Renal cortical epithelial cell (primary cell): ENCODE measurements around the gene FKBP1B. TPM values are rescaled to one million over a fixed set of nuclear protein-coding genes. Genes with fewer than 3 reads are reported as not detected.

Source experiments
- DNase-seq: peaks from one replicate; pipeline ENCODE4 v3.0.0-alpha.2; 2011; ENCODE audit warnings: low read depth
- total RNA-seq: library from RNA; depleted of rRNA; stranded (reverse); fragments of >200 nt; gene quantifications from 2 replicates; pipeline ENCODE4 v1.2.3, GENCODE V29; 2014

The FKBP1B gene
- total RNA-seq = 21.3 and 28.5 TPM in 2 replicates

DNA sequence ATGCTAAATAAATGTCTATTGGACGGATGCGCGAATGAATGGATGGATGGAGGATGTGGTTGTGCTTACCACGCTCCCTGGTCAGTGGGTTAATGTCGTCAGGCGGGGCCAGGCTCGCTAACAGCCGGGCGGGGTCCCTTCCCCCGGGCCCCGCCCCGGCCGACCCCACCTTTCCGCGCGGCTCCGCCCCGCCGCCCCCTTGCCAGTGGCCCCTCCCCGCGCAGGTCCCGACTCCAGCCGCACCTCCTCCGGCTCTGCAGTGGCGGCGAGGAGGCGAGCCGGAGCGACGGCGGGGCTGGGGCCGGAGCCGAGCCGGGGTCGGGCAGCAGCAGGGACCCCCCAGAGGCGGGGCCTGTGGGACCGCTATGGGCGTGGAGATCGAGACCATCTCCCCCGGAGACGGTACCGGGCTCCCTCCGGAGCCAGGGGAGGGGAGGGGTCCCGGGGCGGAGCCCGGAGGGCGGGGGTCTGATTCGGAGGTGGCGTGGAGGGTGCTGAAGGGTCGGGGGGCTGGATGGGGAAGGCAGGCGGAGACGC is at the start of gene FKBP1B:
TSS of gene FKBP1B (plus strand) at position 257 of the 537 bp plus-strand sequence. CDS start at position 366, 109 bp downstream.
- DNase-seq = peak; percentile 31

- no peak for DNase-seq
These were observed 41.8 kb upstream of the FKBP1B start for GRCh38 chr2:24007693-24008092.

DNA sequence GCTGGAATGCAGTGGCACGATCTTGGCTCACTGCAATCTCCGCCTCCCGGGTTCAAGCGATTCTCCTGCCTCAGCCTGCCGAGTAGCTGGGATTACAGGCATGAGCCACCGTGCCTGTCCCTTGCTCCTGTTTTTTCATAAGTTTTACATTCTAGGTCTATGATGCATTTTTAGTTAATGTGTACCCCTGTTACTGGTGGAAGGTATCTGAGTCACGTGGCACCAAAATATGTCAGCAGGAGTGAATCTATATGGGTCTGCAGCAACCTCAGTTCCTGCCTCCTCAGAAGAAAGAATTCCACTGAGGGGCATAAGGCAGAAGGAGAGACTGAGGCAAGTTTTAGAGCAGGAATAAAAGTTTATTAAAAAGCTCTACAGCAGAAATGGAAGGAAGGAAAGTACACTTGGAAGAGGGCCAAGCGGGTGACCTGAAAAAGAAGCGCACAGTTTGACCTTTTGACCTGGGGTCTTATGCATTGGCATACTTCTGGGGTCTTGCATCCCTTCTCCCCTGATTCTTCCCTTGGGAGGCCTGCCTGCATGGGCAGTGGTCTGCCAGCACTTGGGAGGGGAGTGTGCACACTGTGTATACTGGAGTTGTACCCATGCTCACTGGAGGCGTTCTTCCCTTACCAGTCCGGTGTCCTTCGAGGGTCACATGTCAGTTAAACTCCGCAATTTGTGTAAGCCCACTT is 40.7 kb upstream of the FKBP1B start:
- peak; percentile 58 for DNase-seq

- DNase-seq = no peak
These were observed 40.2 kb upstream of the FKBP1B start for GRCh38 chr2:24009367-24009679.

- DNase-seq = no peak
These were observed 39.7 kb upstream of the FKBP1B start, which contains the start of gene MFSD2B for GRCh38 chr2:24009680-24010476. MFSD2B (plus strand) TSS chr2:24010085; CDS start chr2:24010097, 12 bp downstream.

DNA sequence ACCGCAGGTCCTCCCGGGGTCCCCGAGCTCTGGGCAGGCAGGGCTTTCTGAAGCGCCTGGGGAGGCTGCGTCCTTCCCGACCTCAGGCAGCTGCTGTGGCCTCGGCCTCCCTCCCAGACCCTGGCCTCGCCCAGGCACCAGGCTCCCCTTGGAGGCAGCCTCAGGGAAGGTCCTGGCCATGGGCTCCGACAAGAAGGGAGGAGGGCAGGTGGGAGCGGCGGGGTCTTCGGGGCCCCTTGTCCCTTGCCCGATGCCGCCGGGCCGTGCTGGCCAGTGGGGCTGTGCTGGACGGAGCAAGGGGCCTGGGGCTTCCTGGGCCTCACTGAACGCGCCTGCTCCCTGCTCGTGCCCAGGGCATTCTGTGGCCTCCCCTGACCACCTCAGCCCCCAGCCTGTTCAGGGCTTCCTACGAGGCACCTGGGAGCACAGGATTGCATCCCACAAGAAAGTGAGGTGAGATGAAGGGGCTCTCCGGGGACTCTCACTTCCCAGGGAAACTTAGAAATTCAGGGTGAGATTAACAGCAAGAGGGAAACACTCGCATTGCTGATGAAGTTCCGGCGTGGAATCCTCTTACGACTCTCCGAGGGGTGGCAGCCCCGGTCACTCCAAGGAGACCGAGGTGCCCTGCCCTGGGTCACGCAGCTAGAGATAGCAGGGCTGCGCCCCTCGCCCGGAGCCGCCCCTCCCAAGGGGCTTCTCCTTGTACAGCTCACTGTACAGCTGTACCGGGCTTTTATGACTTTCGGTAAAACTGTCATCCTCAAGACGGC is 38.9 kb upstream of the FKBP1B start:
- DNase-seq = no peak

DNA sequence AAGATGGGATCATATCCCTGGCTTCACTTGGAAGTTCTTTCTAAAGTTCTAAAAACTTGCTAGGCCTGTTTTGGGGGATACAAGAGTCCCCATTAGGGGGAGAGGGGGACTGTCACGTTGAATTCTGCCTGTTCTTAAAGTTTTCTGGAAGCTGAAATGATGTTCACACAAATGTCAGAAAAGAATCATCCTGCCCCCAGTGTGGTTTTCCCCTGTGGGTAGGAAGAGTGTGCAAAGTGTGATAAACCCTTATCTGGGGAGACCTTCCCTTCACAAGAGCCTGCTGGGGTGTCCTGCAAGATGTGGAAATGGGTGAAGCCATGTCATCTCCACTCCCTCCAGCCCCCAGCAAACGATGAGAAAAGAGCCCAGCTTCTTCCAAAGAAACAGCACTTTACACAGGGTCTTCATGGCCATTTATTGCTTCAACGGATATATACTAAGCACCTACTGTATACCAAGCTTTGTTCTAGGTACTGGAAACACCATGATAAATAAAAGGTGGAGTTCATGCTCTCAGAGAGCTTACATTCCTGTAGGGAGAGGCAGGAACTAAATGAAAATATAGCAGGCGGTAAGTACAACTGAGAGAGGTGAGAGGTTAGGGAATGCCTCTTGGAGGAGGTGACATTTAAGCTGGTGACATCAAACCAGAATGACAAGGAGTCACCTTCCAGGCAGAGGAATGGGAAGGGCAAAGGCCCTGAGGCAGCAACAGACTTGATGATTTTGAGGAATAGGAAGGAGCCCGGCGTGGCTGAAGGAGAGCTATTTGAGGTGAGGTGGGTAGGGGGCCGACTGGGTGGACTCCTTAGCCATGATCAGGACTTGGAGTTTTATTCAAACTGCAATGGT is 38.1 kb upstream of the FKBP1B start:
- DNase-seq = no peak

DNA sequence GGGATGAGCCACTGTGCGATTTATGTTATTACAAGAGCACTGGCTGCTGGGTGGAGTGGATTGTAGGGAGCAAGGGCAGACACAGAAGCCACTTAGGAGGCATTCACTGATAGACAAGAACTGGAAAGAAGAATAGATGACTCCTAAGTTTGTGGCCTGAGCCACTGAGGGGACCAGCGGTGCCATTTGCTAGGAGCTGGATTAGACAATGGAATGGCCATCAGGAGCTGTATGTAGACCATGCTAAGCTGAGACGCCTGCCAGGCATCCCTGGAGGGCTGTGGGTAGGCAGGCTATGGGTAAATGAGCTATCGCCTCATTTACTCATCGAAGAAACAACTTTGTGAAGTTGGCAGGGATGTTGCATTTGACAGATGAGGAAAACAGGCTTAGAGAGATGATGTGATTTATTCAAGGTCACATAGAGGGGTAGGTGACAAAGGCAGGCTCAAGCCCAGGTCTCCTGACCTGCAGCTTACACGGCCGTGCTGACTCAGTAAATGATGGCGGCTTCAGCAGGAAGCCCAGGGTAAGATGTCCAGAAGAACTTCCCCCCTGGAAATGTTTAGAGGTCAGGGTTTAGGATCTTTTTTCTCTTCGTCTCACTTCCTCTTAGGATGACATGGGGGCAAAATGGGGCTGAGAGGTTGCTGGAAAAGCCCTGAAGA is 36.9 kb upstream of the FKBP1B start:
- DNase-seq = no peak

- DNase-seq = peak; percentile 60
These were observed 34.6 kb upstream of the FKBP1B start for GRCh38 chr2:24014902-24015301.

- peak; percentile 95 for DNase-seq
These were observed 33.8 kb upstream of the FKBP1B start for GRCh38 chr2:24015562-24016375.

GRCh38 chr2:24016376-24016761 is 33.2 kb upstream of the FKBP1B start:
- DNase-seq = no peak

DNA sequence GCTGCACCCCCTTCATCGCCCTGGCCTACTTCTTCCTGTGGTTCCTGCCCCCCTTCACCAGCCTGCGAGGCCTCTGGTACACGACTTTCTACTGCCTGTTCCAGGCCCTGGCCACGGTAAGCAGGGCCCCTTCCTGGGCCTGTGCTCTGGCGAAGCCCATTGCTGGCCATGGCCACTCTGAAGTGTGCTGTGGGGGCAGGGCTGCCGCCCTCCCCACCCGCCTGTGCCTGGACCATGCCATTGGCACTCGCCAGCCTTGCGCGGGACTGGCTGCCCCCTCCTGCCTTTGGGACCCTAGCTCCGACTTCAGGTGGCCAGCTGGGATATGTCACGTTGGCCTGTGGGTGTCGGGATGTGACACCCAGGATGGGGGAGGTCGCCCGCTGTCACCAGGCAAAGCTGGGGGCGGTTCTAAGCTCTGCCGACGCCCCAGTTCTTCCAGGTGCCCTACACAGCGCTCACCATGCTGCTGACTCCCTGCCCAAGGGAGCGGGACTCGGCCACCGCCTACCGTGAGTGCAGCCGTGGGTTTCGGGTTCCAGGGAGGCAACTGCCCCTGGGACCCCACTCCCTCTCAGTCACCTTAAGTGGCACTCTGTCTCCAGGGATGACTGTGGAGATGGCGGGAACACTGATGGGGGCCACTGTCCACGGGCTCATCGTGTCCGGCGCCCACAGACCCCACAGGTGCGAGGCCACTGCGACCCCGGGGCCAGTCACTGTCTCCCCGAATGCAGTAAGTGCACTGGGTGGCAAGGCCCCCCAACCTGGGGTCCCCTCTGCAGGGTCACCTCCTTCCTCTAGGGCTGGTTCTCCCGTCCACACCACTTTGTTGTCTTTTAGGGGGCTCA is 32.5 kb upstream of the FKBP1B start:
- DNase-seq = no peak

DNA sequence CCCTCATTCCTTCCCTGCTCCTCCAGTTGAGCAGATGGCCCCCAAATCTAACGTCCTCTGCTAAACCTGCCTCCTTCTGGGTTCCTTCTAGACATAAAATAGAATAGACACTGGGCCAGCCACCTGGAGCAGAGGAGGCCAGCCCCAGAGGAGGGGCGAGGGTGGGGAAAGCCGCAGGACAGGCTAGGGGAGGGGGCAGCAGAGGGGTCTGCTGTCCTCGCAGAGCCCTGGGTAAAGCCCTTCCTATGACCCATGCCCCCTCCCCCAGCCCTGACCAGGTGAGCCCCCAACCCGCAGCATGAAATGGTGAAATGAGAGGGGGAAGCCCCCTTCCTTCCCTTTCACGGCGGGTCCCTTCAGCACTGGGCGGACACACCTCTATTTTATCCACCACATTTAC is 31.8 kb upstream of the FKBP1B start:
- DNase-seq = no peak

GRCh38 chr2:24018241-24018640 is 31.3 kb upstream of the FKBP1B start:
- DNase-seq = no peak

- DNase-seq = no peak
These were observed 29.8 kb upstream of the FKBP1B start for GRCh38 chr2:24019729-24020128.

DNA sequence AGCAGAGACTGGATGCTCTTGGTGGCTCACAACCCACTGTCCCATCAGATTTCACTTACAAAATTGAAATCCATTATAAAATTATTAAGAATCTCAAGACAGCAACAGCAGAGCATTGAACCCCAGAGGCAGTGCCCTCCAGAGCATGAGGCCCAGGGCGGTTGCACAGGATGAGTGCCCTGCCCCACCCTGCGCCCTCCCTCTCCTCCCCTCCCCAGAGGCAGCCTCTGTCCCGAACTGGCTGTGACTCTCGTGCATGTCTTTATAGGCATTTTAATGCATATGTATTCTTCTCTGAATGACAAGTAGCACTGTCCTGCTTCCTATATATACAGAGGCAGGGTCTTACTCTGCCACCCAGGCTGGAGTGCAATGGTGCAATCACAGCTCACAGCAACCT is 29.3 kb upstream of the FKBP1B start:
- DNase-seq = no peak

DNA sequence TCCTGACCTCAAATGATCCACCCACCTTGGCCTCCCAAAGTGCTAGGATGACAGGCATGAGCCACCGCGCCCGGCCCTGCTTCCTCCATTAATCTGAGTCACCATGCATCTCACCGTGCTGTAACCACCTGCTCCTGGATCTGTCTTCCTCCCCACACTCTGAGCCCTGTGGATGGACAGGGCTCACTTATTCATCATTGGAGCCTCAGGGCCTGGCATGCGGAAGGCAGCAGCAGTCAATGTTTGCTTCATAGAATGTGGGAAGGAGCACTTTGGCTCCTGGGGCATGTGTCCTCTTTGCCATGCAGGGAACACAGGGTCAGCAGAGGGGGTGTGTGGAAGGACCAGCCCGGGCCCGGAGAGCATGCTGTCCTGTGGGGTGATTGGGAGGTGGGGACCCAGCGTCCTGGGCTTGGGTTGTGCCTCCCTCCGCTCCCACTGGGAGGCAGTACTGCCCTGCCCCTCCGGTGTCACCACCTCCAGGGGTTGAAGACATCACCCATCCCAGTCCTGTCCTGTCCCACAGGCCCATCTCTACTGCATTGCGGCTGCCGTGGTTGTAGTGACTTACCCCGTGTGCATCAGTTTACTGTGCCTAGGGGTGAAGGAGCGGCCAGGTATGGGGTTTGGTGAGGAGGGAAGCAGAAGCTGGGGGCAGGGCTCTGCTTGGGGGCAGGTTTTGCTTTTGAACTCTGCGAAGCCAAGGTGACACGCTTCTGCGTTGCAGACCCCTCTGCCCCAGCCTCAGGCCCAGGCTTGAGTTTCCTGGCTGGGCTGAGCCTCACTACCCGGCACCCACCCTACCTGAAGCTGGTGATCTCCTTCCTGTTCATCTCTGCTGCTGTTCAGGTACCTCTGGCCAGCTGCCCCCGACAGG is 28.2 kb upstream of the FKBP1B start:
- DNase-seq = peak; percentile 44
